GM19023 (cell line): Measurements from ENCODE around the gene THRB.
"Not testable (repeated sequence)": the region's sequence is repeated elsewhere in the genome, so short reads cannot be mapped to it uniquely, and the experiment has no call there.

Source experiments
- ATAC-seq: cut with Tn5 transposase; IDR thresholded peaks from one replicate; pipeline ENCODE4 v1.9.1; 2021; ENCODE audit warnings: mild to moderate bottlenecking, moderate library complexity; ENCODE audit not compliant: unreplicated experiment

Gene THRB

DNA sequence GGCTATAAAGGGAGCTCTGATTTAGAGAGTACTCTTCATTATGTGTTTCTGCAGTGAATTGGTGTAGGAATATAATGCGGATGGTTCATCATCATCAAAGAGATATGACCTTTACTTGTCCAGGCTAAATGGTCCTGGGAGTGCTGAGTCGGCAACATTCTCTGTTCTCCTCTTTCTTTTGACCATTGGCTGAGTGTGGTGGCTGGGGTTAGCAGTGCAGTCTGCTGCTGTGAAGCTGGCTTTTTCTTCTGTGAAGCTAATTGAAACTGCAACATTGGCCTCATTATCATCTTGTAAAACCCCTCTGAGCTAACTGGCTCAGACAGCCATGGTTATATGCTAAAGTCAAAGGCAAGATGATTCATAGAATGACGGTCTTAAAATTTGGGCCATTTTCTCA is 83.8 kb downstream of the THRB start:
- ATAC-seq: no peak

DNA sequence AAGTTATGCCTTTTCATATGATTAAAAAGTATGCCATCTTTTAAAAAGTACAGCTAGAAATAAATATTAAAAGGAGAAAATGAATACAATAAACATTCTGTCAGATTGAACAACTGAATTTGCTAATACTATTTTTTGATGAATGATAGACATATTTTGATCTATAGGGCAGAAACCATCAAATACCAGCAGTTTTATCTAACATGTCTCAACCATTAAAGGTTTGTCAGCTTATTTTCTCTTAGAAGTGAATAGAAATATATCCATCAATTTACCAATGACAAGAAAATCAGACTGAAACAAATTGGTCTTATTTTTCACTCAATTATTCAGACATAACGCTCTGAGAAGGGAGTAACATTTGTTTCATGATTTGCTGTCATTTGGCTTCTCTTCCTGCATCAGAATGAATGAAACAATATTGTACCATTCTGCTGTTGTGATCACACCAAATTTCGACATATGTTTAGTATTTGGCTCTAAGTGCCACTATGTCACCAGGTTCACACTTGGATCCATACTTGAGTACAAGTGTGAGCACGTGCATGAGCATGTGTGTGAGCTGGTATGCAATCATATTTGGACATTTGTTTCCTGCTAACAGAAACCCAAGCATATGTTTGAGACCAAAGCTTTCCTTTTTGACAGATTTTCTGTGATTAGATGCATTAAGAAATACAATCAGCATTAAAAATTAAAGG is 86.5 kb downstream of the THRB start:
- no peak for ATAC-seq

DNA sequence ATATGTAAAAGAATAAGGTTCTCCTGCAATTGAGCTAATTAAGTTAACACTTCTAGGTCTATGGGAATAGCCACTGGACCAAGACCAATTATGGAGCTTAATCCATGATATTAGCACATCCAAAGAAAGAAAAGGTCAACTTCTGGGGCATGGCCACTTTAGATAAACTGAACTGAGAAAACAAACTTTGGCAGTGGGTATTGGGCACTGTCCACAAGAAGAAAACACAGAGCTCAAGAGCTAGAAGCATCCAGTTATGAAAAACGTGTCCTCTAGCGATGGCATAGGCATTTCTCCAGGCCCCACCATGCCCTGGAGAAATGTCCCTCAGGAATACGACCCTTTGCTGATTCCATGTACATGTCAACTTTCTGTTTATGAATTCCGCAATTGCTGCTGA is 87.8 kb downstream of the THRB start:
- ATAC-seq: no peak

DNA sequence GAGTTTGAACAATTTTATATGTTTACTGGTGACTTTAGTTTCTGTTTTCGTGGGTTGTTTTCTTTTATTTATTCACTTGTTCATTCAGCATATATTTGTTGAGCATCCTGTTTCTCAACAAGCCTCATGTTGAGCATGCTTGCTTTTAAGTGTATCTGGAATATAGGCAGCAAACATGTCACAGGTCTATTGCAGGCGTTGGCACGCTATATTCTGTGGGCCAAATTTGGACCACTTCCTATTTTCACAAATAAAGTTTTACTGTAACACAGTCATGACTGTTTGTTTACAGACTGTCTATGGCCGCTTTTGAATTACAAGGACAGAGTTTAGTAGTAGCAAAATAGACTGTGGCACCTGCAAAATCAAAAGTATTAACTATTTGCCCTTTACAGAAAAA is 89.6 kb downstream of the THRB start:
- no peak for ATAC-seq

DNA sequence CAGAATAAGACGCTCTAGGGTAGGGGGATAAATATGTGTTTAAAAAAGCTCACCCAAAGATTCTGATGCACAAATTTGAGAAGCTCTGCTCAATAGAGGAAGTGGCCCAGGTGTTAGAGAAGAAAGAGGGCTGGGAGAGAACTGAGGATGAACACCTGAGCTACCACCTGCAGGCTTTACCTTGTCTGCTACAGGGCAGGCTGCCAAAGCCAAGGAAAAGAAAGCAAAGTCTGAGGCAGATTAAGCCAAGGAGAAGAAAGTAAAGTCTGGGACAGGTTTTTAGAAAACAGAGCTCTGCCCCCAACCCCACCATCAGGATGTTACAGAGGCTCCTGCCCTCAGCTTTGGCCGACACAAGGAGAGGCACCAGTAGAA is 92.9 kb downstream of the THRB start:
- ATAC-seq: no peak

DNA sequence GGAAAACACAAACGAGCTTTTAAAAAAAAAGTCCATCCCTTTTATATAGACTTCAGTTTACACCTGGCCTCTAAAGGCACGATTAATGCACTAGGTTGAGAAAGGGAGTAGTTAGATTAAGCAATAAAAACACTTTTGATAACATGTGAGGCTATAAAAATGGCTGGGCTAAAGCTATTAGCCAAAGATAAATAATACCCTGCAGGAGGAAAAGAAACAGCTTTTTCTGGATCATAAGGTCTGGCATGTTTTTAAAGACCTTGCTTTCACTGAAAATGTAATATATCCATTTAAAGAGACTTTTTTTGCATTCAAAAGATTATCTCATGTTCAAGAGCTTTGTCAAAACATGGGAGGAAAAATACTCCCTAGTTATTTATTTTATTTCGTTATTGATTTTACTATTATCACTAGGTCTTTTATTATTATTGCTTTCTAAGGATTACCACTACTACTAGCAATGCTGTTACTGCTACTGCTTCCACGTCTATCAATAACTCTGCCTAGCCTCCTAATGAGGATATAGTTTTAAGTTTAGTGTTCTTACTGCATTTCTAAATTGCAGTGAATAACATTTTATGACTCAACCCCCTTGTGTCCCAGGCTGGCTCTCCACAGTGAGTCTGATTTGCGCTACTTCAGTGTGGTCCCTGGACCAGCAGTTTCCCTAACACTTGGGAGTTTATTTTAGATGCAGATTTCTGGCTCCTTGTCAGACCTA is 93.4 kb downstream of the THRB start:
- ATAC-seq: no peak

DNA sequence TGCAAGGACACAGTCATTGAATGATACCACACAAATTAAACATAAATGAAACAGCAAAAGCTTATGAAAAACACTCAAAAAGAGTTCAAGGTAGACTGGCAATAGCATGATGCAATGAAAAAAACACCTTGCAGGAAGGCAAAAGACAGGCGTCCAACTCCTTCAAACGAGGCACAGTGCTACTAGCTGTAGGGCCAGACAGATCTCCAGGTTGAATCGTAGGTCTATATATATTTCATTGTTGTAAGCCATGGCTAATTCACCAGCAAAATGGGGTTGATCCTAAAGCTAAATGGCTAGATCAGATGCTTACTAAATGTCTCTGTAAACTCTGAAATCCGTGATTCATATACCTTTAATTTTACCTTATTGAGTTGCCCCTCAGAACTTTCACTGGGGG is 94.2 kb downstream of the THRB start:
- no peak for ATAC-seq

DNA sequence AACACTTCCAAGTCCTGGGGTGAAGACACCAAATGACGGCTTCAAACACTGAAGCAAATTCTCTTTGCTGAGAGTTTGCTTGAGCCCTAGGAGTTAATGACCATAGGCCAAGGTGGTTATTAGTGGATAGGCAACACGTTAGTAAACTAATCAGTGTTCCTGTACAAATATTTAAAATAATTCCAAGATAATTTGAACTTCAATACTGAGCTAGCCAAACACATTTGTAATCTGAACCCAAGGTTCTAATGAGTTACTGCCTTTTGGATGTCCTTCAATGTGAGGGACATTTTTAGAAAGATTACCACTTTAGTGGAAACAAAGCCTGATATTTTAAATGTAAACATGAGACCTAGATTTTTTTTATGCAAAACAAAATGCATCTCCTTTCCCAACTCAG is 94.6 kb downstream of the THRB start:
- no peak for ATAC-seq

DNA sequence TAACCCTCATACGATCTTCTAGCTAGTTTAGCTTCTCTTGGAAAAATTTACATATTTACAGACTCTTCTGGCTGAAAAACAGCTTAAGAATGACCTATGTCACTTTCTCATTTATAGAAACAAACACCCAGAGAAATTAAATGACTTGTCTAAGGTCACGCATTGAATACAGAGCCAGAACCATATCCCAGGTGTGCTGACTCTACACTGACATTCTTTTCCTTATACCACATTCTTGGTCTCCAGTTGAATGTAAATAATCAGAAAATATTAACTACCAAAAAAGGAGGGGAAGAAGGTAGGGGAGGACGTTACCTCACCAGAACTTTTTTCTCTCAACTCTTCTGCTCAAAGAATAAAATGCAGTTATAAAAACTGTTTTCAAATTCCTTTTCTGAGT is 95.0 kb downstream of the THRB start:
- no peak for ATAC-seq

DNA sequence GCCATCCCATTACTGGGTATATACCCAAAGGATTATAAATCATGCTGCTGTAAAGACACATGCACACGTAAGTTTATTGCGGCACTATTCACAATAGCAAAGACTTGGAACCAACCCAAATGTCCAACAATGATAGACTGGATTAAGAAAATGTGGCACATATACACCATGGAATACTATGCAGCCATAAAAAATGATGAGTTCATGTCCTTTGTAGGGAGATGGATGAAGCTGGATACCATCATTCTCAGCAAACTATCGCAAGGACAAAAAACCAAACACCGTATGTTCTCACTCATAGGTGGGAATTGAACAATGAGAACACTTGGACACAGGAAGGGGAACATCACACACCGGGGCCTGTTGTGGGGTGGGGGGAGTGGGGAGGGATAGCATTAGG is 95.9 kb downstream of the THRB start:
- not testable (repeated sequence) for ATAC-seq

DNA sequence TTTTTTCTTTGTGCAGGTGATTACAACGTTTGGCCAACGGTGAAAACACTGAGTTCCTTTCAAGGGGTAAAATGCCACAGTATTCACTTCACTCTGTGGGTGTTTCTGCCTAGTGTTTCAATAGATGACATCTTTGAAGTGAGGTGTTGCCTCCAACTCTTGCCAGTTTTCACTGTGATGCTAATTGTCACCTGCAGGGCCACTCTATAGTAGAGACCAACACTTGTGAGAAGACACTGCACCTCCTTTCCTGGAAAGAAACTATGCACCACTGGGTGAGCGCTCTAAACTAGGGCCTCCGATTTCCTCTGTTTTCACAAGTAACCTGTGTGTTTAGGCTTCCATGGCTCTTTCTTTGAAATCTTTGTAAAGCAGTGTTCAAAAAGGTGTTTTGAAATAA is 98.3 kb downstream of the THRB start:
- no peak for ATAC-seq

DNA sequence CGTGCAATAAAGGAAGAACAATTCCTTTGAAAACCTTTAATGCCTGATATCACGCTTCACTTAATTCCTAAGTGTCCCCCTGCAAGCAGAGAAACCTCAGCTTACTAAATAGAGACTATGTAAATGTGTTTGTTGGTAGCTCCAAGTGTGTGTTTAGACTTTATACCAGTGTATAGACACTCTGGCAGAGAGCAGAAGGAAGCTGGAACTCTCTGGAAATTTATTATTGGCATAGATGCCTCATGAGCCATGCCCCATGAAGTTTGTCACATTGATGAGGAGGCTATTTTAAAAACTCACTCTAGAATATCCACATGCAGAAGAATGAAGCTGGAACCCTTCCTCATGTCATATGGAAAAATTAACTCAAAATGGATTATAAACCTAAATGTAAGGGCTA is 99.9 kb downstream of the THRB start:
- no peak for ATAC-seq

DNA sequence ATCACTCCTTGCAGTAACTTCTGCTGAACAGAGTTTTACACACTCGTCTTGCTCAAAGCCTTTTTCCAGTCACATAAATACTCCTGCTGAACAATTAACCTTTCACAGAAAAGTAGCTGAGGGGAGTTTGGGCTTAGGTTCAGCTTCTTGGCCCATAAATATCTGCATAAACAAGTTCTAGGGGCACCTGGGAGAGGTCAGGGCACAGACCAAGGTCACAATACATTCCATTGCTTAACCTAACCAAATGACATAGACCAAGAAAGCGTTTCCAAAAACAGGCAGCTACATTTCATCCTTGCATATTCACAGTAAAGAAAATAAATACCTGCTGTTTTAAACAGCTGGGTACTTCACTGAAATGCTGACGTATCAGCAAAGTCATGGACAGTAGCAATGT is 101.3 kb downstream of the THRB start:
- no peak for ATAC-seq

DNA sequence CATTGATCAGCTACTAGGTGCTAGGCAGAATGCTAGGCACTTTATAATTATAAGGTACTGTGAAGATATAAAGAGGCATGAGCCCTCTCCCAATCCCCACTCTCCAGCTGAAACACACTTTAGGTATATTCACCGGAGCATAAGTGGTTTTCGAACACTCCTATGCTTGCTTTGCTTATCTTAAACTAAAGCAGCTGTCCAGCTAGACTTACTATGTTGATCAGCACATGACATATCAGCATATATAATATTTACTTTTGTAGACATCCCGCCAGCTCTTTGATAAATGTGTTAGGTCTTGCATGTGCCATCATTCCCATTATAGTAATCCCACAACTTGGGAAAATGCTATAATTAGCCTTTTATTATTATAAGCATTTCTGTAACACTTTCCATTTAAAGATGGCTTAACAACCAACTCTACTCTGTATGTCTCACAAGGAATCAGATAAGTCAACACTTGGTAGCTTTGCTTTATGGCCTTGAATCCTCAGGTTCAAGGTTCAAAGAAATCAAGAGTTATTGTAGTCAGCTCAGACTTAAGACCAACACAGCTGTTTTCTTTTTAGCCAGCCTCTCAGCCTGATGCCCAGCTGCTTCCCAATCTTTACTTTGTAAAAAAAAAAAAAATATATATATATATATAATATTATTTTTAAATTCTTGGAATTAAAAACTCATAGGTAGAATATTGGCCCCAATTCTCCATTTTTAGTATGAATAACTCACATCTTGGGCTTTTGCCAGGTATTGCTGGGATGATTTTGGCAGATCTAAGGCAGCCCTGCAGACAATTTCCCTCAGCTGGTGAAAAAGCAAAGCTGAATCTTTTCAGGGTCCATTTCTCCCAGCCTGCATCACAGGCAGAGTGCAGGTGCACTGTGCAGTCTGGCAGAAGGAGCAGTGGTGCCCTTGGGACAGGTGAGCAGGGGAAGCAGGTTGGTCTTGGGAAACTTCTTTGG is 104.2 kb downstream of the THRB start:
- no peak for ATAC-seq

DNA sequence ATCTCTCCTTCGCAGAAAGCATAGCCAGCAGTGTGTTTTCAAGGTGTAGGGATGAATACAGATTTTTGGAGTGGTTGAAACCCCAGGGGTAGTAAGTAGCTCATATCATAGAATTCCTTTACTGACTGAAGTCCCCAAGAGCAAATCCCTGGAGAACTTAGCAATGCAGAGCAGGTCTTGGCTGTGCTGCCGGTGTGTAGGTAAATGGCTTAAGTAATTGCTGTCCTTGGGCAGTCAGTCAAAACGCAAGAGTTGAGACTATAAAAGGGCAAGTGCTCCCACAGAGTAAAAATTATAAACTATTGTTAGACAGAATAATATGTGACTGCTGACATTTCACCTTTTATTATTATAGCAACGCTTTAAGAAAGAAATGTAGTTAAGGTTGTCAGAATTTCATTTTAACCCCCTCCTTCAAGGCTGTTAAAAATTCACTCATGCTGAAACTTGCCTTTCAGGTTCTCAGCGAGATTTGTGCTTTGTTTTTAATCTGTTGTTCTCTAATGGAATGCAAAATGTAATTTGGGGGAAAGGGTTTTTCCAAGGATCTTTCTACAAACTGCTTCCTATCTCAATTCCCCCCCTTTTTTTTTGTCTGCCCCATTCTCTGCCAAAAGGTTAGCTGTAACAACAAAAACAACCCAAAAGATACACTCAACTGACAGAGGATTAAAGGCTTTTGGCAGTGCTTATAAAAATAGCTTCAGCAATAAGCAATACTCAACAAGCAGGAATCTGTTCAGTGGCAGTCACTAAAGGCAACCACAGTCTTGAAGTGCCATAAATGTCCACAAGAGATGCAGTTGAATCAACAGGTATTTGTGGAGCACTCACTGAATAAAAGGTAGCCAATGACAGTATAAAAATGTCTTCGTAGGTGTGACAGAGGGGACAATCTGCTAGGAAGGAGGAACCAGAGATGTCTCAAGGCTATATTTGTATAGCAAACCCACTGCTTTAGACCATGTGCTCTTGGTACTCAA is 105.3 kb downstream of the THRB start:
- ATAC-seq: no peak

DNA sequence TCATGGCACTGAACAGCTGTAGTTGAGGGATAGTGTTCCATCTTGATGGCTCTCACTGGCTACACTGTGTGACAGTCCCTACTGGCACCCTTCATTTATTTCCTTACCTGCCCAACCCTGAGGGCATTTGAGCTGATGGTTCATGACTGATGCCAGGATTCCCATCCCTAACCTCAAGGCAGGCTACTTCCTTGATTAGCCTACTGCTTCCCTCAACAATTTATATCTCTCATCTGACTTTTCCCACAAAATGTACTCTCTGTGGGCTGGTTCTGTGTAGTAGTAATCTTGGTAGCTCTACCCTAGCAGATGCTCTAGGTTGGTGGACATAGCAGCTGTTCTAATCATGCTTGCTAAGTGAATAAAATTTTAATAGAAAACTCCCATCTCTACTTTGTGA is 106.0 kb downstream of the THRB start:
- no peak for ATAC-seq

DNA sequence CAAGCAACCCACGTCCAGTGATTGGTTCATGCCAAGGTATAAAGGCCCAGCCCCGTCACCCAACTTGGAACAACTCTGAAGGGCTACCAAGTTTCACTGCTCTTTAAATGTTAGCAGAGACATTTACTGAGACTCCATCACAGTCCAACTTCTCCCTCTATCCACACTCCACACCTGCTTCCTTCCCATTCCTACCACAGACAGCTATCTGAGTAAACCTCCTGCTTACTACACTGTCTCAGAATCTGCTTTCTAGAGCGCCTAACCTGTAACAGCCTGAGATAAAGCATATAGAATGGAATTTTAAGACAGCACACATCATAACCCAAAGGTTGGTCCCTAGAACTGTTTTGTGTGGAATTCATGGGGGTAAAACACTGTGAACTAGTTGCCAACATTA is 106.5 kb downstream of the THRB start:
- no peak for ATAC-seq

DNA sequence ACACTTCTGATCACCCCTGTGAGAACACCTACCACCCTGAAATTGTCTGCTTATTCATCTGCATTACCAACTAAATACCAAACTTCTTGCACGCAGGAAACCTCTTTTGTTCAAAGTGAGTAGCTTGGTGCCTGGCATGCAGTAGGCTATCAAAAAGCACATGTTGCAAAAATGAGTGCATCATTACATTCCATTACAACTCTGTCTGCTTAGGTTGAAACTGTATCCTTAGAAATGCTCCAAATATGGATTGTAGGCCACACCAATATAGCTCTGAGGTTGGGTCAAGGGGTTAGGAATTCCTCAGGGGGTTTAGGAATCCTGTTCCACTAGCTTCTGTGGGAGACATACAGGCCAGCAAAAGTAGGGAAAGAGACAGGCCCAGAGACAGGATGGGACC is 107.2 kb downstream of the THRB start:
- ATAC-seq: no peak

DNA sequence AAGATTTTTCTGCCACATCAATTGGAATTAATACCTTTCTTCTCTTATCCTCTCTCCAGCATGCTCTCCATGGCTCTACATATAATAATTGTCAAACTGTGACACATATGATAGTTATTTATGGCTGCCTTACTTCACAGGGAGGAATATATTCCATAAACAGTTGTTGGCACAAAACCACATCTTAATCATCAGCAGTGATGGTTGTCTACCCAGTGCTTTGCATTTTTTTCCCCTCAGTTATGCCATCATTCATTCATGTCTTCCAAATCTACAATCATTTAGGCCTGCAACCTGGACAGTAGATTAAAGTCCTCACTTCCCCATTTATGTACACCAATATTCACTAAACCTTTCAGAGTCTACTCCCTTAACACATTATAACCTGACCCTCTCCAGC is 107.7 kb downstream of the THRB start:
- ATAC-seq: no peak

DNA sequence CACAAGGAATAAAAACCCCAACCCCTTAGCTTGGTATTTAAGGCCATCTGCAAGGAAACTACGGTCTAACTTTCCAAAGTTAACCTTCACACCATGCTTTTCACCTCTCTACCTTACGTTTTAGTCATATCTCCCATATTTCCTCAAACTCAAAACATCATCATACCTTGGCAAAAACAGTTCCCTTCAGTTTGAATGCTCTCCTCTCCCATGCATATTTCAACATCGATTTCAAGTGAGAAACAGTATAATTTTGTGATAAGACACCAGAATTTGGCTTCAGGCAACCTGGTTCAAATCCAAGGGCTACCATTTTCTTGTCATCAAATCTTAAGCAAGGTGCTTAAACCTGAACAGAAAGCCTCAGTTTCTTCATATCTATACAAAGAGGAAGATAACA is 108.2 kb downstream of the THRB start:
- no peak for ATAC-seq
